A673 (cell line): Measurements from ENCODE around the gene ZNF76.

ENCODE experiments used
- CTCF ChIP-seq: fragments of 300-800, 200-600 bp; sonication (generic); conservative IDR thresholded peaks from 2 replicates; pipeline ENCODE4 v1.5.1; 2017; ENCODE audit warnings: low read depth, mild to moderate bottlenecking, antibody characterized with exemption, low read length, moderate library complexity, mixed read lengths
- EZH2 ChIP-seq: fragments of 200-600 bp; sonication (generic); IDR thresholded peaks from 2 replicates; pipeline ENCODE4 v1.6.1; 2017; ENCODE audit warnings: borderline replicate concordance, low read depth, mild to moderate bottlenecking, mixed read lengths, antibody characterized with exemption, low read length; ENCODE audit not compliant: poor library complexity, severe bottlenecking

DNA sequence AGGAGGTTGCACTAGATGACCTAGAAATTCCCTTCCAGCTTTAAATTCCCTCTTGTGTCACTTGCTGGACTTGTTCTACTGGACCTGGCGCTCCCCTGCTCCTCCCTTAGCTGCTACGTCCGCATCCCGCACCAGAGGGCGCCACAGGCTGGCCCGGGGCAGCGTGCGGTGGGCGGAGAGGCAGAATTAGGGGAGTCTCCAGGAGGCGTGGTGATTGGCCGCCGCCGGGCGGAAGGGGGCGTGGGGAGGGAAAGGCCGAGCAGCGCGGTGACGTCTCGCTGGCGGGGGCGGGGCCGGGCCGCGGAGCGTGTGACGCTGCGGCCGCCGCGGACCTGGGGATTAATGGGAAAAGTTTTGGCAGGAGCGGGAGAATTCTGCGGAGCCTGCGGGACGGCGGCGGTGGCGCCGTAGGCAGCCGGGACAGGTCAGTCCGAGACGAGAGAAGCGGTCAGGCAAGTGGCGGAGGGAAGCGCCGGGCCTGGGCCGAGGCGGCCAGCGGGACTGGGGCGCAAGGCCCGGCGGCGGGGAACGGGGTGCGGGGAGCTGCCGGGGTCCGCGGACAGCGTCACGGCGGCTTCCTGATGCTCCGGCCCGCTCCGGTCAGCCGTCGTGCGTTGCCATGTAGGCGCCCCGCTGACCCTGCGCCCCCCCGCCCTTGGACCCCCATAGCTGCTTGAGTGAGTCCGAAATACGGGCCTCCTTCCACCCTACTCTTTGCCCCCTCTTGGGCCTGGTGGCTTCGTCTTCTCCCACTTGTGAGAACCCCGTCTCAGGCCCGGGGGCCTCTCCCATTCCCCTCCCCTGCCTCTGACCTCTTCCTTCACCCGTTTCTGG, 82.9 kb downstream of the ZNF76 start, which contains the start of gene PPARD:
- peak; percentile 98 for TF ChIP-seq CTCF
- no peak for TF ChIP-seq EZH2
